ENCODE measurements around the gene DENND10.
A peak's percentile ranks its signal among the peaks of the same experiment; 100 is the strongest.
"Not testable (repeated sequence)": the region's sequence is repeated elsewhere in the genome, so short reads cannot be mapped to it uniquely, and the experiment has no call there.

The DENND10 gene

GRCh38 chr10:119133949-119134348 lies 30.0 kb downstream of the DENND10 start:
- DNase-seq: no peak

GRCh38 chr10:119135513-119135881 lies 31.6 kb downstream of the DENND10 start:
- DNase-seq: no peak

GRCh38 chr10:119136084-119136483 lies 32.2 kb downstream of the DENND10 start:
- DNase-seq: no peak

GRCh38 chr10:119137878-119138277 lies 34.0 kb downstream of the DENND10 start:
- DNase-seq: not testable (repeated sequence)

DNA sequence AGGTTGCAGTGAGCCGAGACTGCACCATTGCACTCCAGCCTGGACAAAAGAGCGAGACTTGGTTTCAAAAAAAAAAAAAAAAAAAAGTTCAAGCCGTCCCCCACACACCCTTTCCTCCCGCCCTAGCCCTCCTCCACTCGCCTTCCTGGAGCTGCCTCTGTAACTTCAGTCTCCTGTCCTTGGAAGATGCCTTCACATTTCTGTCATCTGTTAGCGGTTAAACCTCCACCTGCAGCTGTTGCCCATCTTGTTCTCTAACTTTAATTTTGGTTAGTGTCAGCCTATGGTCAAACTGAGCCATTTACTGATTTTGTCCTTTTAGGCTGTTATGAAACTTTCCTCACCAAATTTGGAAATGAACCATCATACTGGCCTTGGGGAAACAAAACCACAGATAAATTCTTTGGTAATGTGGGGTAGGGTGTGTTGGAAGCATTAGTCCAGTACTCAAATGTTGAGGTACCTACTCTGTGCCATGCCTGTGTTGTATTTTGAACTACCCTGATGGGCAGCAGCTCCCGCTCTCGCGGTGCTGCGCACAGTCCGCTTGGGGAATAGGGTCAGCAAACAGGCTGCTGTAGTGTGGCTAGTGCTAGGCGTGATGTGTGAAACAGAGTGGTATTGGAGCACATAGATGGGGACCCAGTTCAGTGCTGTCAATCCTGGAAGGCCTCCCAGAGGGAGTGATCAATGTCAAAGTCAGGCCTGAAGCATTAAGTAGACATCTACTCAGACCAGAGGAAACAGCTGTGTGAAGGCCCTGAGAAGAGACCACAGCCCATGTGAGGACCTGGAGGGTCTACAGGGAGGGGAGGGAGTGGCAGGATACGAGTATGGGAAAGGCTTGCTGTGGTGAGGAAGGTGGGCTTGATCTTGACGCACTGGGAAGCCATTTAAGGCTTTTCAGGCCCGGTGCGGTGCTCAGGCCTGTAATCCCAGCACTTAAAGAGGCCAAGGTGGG lies 34.7 kb downstream of the DENND10 start:
- DNase-seq: no peak

DNA sequence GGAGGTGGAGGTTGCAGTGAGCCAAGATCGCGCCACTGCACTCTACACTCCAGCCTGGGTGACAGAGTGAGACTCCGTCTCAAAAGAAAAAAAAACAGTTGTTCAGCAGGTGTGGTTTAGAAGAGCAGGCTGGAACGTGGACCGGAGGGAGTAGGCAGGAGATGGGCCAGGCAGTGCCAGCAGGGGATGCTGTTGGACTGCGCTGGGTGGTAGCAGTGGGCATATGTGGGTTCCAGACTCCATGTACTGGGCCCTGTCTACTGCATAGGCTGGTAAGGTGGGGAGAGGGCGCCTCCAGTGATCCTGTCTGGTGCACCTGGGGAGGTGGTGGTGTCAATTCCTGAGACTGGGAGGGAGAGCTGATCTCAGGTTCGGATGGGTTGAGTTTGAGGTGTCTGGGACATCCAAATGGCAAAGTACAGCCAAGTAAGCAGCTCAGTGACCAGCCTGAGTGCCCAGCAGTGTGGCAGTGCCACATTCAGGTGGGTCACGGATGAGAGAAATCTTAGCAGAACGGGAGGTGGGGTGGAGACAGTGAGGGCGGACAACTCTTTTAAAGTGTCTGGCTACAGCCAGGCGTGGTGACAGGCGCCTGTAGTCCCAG lies 35.7 kb downstream of the DENND10 start:
- DNase-seq: peak; percentile 63

GRCh38 chr10:119140603-119141245 lies 36.8 kb downstream of the DENND10 start:
- no peak for DNase-seq

DNA sequence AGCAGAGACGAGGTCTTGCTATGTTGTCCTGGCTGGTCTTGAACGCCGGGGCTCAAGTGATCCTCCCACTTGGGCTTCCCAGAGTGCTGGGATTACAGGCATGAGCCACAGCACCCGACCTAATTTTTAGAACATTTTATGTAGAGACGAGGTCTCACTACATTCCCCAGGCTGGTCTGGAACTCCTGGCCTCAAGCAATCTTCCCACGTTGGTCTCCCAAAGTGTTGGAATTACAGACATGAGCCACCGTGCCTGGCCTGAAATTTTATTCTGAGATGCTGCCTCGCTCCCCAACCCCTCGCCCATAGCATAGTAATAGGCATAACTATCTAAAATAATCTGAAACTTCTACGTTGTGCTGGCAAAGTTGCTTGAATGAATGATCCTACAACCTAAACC lies 39.7 kb downstream of the DENND10 start:
- DNase-seq: no peak

GRCh38 chr10:119149157-119149556 lies 45.2 kb downstream of the DENND10 start:
- no peak for DNase-seq

- DNase-seq: no peak
Measured at GRCh38 chr10:119149729-119150128, 45.8 kb downstream of the DENND10 start.

DNA sequence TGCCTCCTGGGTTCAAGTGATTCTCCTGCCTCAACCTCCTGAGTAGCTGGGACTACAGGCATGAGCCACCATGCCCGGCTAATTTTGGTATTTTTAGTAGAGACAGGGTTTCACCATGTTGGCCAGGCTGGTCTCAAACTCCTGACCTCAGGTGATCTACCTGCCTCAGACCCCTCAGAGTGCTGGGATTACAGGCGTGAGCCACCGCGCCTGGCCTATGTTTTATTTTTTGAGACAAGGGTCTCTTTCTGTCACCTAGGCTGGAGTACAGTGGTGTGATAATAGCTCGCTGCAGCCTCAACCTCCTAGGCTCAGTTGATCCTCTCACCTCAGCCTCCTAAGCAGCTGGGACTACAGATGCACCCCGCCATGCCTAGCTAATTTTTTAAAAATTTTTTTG lies 47.7 kb downstream of the DENND10 start:
- DNase-seq: not testable (repeated sequence)

DNA sequence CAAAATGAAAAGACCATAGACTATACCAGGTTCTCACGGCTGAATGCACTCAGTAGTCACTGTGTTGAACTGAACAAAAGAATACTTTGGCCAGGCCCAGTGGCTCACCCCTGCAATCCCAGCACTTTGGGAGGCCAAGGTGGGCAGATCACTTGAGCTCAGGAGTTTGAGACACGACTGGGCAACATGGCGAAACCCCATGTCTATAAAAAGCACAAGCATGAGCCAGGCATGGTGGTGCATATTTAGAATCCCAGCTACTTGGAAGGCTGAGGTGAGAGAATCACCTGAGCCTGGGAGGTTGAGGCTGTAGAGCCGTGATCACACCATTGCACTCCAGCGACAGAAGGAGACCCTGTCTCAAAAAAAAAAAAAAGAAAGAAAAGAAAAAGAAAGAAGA lies 49.1 kb downstream of the DENND10 start:
- DNase-seq: no peak

DNA sequence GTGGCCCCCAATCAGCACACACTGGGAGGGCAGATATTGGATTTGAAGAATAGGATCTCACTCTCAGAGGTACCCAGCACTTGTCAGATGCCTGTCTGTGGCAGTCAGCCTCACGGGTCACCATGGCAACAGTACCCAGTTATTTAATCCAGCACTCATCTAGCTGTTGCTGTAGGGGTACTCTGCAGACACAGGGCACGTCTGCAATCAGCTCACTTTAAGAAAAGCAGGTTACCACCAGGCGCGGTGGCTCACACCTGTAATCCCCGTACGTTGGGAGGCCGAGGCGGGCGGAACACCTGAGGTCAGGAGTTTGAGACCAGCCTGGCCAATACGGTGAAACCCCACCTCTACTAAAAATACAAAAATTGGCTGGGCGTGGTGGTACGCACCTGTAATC lies 49.7 kb downstream of the DENND10 start:
- no peak for DNase-seq

DNA sequence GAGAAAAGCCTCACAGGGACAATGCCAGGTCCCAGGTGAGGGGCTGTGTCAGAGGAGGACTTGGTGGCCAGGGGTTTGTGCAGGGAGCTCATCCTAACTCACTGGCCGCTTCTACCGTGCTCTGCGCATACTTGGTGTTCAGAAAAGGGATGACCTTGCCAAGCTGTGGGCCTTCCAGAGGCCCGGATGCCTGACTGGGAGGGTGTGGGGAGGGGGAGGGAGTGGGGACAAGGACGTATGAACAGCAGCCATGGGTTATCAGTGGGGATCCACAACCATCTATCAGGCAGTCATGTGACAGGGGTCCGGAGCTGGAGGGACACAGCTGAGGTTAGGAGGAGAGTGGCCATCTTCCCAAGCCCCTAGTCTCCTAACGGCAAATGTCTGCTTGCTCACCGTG lies 55.4 kb downstream of the DENND10 start:
- no peak for DNase-seq

DNA sequence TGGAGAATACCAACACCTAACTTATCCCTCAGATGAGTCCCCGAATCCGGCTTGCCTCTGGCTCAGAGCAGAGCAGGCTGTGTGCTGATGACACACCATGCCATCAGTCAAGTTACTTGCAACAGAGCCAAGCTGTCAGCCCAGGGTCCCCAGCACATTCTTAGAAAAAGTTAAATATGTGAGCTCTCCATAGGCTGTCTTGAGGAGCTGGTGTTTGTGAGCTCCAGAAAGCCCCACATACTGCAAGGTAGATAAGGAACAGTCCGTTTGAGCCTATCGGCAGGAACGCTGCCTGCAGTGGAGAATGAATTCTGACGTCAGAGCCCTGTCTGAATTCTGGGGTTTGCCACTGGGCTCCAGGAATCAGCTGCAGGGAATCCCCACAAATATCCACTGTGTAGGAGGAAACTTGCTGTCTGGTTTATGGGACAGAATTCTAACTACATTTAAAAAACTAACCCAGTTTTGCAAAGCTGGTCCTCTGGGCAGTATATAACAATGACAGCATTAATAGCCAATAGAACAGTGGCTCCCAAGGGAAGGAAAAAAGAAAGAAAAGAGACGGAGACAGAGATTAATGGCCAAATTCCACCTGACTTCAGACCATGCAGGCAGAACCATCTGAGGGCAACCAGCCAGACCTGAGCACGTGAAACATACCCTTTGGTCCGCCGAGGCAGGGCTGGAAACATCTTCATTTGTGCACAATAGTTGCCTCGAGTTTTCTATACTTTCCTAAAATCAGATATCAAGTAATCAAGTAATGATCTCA lies 58.0 kb downstream of the DENND10 start:
- no peak for DNase-seq

GRCh38 chr10:119162452-119163092 lies 58.7 kb downstream of the DENND10 start:
- no peak for DNase-seq

- peak; percentile 82 for DNase-seq
Measured at GRCh38 chr10:119165171-119166117, 61.5 kb downstream of the DENND10 start, which contains the start of gene SFXN4. Gene SFXN4 (minus strand): TSS chr10:119165714. CDS start chr10:119165647, 67 bp downstream.

- no peak for DNase-seq
Measured at GRCh38 chr10:119166118-119166500, 62.2 kb downstream of the DENND10 start.

DNA sequence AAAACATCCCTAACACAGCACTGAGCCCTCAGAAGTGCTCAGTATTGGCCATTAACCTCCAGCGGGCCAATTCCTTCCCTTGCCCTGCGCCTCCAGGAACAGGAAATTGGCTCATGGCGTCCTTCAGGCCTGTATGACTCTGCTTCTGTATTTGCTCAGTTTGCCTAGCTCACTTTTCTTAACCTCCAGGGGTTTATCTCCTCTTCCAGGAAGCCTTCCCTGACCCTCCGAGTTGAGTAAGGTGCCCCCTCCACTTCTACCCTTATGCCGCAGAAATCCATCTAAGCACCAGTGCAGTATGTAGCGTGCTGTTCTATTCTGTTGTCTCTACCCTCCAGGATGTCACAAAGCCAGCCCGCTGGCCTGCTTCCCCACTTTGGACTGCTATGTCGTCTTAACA lies 62.7 kb downstream of the DENND10 start:
- no peak for DNase-seq

GRCh38 chr10:119167041-119167440 lies 63.1 kb downstream of the DENND10 start:
- no peak for DNase-seq

DNA sequence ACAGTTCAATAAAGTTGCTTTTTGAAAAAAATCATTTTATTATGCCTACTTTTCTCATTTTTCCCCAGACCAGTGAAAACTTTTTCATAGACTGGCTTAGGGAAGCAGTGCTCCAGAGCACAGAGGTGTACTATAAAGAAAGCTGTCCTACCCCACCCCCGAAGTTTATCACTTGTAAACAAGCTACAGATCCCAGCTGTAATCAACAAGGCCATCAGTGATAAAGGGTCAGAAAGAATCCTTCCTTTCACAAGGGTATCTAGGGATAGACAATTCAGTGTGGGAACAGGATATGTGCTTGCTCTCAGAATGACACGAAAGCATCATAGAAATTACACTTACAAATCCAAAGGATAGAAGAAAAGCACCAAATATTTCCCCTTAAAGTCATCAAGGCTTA lies 70.2 kb downstream of the DENND10 start:
- no peak for DNase-seq
